Retina (tissue), 1 donor: ENCODE results near the gene IFNGR1.

Source experiments
- DNase-seq: peaks from one replicate; pipeline ENCODE4 v3.0.0-alpha.2; 2016

The IFNGR1 gene

DNA sequence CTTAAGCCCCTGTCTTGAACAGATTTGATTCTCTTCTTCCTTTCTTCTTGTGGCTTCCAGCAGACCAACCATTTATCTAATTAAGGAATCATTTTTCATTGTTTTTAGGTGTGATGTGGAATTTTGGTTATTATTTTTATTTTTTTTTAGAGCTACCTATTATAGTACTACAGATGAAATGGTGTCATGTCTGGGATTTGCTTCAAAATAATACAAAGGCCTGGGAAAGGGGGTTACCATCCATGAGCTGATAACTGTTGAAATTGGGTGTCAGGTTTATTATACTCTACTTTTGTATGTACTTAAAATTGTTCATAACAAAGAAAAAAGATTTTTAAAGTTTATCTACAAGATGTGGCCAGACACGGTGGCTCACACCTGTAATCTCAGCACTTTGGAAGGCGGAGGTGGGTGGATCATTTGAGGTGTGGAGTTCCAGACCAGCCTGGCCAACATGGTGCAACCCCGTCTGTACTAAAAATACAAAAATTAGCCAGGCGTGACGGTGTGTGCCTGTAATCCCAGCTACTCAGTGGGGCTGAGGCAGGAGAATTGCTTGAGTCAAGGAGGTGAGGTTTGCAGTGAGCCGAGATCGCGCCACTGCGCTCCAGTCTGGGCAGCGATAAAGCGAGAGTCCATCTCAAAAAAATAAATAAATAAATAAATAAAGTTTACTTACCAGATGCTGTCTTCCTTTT, 46.3 kb downstream of the IFNGR1 start:
- DNase-seq = no peak

DNA sequence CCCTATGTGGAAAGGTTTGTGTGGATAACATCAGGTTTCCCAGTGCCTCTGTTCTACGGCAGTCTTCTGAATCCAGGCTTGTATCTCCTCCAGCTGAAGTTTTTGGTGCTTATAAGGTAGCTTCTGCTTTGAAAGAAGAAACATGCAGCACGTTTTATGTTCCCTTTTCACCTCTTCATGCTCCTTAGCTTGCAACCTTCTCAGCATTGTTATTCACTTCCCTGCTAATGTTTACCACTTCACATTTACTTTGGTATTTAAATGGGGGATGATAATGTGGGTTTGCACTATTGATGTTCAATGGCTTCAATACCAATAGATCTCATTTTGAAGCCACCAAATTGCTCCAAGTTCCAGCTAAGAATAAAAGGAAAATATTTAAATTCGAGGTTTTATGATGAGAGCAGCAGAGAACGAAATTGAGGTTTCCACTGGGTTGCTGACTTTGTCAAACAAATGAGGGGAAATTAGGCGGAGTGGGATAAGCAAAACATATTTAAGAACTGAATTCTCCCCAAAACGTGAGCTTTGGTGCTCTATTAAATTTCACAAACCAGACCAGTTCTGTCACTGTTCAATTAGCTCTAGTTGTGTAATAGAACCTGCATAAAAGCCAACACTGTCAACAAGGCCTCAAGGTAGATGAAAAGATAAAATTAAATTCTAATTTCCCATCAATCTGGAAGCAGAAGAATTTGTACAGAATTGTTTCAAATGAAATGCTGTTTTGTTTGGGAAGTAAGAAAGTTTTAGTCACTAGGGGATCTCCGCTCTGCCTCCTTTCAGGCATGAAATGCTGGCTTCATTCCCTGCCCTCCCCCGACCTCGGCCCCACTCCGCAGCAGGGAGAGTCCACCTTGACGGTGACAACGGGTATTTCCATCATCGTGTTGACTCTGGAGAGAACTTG, 47.1 kb downstream of the IFNGR1 start:
- DNase-seq = no peak

DNA sequence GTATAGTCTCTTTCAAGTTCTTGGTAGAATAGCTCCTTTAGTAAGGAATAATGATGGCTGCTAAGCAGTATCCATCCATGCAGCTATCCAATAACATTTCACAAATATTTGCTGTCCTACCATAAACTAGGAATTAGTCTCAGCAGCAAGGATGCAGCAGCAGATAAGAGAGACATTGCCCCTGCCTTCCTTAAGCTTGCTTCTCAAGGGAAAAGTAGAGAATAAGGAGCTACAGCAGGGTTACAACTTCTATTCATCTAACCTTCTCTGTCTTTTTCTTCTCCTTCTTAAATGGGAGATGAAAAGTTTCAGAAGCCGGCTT, 48.2 kb downstream of the IFNGR1 start:
- no peak for DNase-seq

DNA sequence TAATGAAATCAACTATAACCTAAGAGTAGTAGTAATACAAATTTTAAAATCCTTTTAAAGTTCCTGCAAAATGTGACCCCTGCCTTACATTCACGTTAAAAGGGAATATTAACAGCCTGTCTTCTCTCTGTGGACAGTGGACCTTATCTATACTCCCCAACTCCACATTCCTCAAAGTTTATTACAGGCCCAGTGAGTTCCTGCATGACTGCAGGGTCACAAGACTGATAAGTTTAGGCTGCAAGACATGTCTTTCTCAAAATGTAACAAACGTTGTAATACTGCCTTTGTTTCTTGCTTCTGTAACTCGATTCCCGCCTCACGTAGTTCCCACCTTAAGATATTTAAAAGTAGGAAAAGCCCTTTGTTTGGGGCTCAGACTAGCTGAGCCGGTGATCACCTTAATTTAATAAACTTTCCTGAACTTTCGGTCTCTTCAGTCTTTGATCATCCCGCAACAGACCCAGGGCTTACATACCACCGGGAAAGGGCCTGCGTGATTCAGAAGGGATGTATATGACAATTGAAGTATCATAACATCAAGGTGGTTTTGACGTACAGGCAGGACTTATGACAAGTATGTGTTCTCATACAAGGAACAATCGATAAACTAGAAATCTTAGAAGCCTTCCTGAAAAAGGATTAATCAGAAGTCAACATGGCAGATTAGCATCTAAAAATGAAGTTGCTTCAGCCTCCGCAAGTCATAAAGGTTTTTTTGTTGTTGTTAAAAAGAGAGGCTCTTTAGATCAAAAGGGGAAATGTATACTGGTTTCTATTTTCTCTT, 48.7 kb downstream of the IFNGR1 start:
- no peak for DNase-seq

DNA sequence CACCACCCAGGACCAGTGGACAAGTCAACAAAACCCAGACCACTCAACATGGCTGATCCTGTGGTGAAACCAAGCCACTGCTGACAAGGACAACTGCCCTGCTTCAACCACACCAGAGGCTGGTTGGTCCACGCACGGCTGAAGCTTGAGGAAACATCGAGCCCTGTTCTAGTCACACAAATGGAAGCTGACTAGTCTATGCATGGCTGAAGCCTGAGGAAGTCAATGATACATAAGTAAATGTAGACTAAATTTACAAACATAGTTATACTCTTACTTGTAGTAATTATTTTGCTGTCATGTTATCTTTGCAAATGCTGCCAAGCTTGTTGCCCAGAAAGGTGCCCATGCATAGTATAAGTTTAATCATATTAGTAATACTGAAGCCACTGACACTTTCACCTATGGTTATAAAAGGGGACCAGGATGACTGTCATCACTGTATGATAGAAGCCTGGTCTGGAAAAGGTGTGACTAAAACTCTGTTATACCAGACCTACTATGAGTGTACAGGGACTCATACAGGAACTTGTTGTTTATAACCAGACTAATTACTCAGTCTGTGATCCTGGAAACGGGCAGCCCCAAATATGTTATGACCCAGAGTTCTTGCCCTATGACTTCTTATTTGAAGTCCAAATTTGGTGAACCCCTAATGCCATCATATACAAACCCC, 51.3 kb downstream of the IFNGR1 start:
- no peak for DNase-seq

DNA sequence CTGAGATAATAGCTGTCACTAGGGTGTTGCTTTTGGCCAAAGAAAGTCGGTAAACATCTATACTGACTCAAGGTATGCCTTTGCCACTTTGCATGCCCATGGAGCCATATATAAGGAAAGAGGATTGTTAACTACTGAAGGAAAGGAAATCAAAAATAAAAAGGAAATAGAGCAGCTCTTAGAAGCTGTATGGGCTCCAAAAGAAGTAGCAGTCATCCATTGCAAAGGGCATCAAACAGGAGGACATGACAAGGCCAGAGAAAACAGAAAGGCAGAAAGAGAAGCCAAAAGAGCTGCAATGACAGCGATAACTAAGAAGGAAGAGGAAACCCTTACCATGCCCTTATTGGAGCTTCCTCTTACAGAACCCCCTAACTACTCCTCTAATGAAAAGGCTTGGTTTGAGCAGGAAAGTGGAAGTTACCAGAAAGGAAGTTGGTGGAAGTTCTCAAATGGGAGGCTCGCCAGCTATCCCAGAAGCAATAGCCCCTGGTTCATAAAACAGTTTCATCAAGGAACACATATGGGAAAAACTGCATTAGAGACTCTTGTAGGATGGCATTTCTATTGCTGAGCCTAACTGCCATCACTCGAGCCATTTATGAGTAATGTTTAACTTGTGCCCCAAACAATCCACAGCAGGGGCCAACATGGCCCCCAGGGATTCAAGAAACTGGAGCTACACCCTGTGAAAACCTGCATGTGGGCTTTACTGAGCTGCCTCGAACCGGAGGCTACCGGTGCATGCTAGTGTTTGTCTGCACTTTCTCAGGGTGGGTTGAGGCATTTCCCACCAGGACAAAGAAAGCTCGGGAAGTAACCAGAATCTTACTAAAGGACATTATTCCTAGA, 52.7 kb downstream of the IFNGR1 start:
- DNase-seq = no peak

DNA sequence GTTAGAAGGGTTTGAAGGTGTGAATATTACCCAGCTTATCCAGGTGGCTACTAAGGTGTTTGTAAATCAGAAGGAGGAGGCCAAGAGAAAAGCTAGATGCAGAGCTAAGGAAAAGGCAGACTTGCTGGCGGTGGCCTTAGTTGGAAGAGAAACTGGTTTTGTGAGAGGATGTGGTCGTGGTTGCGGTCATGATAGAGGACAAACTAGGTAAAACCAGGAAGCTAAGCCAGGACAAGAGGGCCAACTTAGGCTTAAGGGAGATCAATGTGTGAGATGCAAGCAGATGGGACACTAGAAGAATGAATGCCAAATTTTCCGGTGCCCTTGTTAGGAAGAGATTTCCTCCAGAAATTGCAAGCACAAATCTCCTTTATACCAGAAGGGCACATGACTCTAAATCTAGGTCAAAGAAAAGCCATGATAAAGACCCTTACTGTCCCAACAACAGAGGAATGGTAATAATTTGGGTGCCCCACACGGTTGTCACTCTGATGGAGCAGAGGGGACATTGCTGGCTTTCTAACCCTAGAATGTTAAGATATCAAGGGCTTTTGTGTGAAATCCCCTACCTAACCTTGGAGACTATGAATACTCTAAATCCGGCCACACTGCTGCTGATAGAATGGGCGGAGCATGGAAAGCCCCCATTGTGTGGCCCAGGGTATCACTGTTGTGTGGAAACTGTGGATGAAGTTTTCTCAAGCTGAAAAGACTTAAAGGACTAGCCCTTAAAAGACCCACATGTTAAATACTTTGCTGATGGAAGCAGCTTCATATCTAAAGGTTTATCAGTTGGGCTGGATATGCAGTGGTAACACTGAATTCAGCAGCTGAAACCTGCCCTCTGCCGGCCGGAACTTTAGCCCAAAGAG, 53.6 kb downstream of the IFNGR1 start:
- DNase-seq = no peak

DNA sequence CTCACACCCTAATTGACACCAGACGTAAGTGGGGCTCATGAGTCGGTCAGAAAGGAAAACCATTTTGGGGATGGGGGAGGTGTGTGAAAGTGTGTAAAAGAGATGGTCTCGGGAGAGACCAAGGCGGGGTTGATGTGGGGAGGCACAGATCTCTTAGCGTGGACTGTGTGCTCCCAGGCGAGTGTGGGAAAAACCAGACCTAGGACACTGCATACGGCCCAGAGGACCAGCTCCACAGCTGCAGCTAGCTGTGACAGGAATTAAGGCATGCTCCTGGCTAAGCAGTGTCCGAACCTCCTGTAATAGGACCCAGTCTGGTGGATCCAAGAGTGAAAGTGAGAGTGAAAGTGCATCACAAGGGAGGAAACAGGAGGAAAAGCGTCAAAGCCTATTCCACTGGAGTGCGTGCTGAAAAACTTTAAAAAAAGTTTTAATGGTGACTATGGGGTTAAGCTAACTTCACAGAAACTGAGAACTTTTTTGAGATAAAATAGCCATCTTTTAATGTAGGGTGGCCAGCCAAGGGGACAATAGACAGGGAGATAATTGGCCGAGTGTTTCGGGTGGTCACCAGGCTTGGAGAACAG, 55.4 kb downstream of the IFNGR1 start:
- DNase-seq = no peak

DNA sequence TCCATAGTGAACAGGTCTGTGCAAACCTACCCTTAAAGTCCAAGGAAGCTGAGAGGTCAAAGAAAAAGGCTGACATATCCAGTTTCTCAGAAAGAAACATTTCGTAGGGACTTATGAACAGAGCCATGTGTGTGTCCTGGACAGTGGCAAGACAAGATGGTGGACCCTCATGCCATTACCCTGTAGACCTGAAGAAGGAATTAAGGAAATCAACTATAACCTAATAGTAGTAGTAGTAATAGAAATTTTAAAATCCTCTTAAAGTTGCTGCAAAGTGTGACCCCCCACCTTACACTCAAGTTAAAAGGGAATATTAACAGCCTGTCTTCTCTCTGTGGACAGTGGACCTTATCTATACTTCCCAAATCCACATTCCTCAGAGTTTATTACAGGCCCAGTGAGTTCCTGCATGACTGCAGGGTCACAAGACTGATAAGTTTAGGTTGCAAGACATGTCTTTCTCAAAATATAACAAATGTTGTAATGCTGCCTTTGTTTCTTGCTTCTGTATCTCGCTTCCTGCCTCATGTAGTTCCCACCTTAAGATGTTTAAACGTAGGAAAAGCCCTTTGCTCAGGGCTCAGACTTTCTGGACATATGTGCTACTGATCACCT, 56.4 kb downstream of the IFNGR1 start:
- DNase-seq = no peak

DNA sequence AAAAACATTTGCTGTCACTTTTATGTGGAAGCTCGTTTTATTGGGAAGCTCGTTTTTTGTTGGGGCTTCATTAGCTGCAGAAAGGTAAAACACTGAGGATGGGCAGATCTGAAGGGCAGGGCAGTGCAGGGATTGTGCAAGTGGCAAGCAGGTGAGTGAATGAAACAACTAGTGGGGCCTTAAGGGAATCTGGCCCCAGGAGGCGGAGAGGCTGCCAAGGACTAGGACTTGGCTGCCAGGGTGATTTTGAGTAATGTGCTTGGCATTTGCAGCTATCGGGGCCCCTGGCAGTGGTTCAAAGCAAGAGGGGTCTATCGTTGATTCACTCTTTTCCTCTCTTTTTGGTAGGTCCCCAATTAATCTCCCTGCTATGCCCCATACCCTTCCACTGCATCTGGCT, 57.2 kb downstream of the IFNGR1 start:
- DNase-seq = no peak

DNA sequence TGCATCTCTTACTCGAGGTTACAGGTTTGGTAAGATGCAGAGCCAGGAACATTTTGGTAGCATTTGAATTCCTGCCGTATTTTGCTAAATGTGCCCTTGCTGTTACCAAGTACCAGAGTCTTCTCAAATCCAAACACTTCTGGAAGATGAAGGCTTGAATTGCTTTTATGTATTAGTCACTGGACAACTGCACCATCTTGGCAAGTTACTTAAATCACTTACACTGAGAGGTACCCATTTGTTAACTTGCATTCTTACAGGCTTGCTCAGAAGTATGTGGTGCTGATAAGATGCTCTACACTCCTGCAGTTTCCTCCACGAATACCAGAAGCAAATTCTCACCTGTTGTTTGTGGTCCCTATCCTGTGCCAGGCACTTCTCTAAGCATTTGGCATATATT, 58.4 kb downstream of the IFNGR1 start:
- no peak for DNase-seq

DNA sequence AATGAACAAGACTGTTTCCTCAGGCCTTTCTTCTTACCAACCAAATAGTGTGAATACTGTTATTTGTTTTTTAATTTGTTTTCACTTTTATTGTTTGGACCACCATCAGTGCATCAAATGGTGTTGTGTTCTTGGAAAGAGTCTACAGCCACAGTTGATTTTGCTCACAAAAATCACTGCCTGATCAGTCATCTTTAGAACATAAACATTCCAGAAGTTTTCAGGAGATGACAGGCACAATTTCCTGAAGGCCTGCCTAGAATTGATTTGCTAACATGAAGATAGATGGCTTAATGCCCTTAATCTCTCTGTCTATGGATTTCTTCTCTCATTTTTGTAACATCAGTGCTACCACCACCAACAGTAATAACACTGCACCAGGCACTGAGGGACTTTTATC, 59.3 kb downstream of the IFNGR1 start:
- no peak for DNase-seq

DNA sequence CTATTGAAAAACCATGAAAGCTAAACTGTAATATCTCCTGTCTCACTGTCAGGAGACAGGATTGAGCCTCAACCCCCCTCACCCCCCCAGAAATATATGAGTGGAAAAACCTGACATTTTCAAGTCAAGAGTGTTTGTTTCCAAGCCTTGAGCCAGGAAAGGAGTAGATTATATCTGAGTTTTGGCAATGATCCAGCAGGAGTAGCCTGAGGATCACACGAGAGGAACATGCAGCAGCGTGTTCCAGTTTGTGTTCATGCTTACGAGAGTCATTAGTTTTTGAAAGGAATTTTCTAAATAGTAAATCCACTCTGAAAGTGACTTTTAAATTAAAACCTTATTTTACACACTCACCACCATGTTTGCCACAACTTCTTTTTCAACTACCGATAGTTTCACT, 61.6 kb downstream of the IFNGR1 start:
- no peak for DNase-seq

DNA sequence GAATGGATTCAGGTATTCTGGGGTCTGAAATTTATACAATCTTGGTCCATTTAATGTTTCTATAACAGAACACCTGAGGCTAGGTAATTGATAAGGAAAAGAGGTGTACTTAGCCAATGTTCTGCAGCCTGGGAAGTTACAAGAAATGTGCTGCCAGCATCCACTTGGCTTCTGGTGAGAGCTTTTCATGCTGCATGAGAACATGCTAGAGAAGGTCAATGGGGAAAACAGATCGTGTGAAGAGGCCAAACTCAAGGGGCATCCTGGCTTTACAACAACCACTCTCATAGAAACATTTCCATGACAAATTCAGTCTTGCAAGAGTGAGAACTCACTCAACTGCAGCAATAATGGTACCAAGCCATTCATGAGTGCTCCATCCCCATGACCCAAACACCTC, 62.5 kb downstream of the IFNGR1 start:
- no peak for DNase-seq

DNA sequence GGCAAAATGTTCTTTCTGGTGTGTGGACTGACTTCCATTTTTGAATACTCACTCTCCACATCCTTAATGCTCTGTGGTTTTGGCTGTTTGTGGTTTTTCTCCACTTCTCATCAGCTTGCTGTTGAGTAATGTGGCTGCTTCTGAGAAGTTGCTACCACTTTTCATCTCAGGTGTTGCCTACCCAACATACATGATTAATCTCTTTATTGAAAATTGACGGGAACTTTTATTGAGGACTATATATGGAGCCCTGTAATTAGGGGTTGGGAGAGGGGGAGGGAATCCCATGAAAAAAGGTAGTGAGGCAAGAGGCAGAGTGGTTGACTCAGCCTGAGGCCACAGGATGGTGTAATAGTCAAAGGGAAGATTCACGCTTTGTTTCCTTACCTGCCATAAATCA, 63.4 kb downstream of the IFNGR1 start:
- no peak for DNase-seq

DNA sequence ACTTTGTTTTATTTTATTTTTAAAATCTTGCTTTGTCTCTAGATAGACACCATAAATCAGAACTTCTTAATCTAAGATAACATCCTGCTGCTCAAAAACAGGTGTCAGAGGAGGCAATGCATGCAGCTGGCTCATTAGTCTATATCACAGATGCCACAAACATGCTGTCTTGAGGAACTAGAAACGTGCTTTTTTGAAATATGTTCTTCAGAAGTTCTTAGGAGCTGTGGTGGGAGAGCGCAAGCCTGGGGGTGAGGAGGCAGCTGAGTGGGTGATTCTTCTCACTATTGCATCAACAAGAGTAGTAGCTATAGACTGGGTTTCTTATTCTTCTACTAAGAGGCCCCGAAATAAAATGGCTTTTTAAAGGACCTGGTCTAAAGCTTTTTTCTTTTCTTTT, 69.1 kb downstream of the IFNGR1 start:
- no peak for DNase-seq

DNA sequence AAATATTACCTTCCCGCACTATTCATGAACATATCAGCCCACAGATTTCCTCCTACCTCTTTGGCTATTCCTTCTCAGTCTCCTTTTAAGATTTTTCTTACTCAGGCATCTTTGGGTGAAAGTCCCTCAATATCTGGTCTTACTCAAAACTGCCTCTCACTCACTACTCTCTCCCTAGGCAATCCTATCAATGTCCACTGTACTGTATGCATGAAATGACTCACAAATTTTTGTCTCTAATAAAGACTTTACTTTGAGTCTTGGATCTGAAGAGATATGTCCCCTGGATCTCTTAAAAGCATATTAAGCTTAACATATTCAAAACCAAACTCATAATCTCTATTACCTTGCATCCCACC, 70.2 kb downstream of the IFNGR1 start:
- no peak for DNase-seq

DNA sequence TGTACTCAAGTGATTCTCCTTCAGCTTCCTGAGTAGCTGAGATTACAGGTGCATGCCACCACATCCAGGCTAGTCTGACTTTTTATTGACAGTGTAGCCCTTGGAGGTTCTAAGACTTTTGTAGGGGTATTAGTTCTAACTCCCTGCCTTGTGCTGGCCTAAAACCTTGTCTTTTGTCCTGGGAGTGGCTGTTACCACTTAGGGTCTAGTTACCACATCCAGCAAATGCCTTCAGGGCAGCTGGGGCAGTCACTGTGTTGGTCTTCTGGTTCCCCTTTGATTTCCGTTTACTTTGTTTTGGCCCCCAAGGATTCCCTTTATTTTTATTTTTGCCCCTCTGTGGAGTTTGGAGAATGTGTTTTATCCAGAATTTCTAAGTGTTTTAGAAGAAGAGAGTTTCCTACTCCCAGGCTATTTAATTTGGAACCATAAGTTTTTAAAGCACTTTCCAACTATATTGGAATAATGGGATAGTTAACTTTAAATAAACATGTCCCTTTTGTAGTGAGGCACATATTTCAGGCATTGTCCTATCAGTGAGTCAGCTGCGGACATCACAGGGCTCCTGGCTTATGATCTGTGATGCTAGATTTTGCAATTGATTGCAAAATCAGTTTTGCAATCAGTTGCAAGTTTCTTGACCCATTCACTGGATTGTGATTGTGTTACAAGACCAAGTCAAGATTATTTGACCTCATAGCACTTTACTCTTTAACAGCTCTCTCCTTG, 70.7 kb downstream of the IFNGR1 start:
- DNase-seq = no peak
